NCI-H187 (cell line): Measurements from ENCODE around the gene NR4A1.

ENCODE experiments used
- DNase-seq, 2 experiments: peaks; one replicate each; lab custom pipeline; 2025; lab: John Stamatoyannopoulos, UW

The NR4A1 gene

DNA sequence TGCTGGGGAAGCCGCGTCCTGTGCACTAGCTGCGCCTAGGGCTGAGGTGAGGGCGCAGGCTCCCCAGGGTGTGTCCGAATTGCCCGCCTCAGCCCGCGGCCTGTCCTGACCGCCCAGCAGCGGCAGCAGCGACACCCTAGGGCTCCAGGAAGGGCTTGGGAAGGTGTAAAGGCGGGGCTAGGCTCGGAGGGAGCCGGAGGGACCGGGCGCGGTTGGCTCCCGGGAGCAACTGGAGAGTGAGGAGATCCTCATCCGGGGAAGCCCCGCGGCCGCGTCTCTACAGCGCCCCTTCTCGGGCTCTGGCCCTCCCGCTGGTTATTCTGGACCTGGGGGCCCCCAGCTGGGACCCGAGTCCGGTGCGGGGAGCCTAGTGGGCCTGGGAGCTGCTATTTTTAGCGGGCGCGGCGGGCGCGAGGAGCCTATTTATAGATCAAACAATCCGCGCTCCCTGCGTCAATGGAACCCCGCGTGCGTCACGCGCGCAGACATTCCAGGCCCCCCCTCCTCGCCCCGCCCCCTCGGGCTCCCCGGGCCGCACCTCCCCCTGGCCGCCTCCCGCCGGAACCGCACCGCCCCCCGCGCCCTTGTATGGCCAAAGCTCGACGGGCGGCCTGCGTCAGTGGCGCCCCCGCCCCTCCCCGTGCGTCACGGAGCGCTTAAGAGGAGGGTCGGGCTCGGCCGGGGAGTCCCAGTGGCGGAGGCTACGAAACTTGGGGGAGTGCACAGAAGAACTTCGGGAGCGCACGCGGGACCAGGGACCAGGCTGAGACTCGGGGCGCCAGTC lies at the start of gene NR4A1:
Gene NR4A1 (plus strand): TSS at position 685 of the 784 bp plus-strand sequence. CDS start 2,887 bp downstream, outside the sequence.
- DNase-seq: peak; percentile 70 to 86

- DNase-seq: no peak
These were observed 48.2 kb upstream of the NR4A1 start for GRCh38 chr12:52003016-52003550.

GRCh38 chr12:52003591-52003990 lies 47.7 kb upstream of the NR4A1 start:
- DNase-seq: no peak

DNA sequence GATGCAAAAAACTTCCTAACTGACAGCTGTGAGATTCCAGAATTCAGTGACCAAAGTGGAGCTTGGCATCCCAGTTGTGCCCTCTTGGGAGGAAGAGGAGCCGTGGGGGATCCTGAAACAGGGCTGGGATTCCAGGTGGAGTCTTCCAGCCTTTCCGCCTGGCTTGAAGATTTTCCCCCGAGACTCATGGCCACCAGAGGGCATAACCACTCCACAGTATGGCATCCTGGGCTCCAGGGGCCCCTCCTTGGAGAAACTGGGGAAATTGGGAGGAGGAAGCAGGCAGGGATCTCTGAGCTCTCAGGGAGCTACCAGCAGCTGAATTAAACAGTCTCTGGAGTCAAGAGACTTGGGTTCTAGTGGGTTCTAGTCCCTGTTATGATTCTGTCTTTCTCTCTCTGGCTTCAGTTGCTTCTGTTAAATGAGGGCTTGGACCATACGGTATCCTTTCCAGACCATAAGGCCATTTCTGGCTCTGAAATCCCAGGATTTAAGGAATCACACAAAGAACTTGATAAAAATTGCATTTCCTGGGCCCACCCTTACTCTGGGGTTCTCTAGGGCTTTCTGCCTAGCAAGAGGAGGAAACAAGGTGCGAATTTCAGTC lies 47.1 kb upstream of the NR4A1 start:
- DNase-seq: no peak

DNA sequence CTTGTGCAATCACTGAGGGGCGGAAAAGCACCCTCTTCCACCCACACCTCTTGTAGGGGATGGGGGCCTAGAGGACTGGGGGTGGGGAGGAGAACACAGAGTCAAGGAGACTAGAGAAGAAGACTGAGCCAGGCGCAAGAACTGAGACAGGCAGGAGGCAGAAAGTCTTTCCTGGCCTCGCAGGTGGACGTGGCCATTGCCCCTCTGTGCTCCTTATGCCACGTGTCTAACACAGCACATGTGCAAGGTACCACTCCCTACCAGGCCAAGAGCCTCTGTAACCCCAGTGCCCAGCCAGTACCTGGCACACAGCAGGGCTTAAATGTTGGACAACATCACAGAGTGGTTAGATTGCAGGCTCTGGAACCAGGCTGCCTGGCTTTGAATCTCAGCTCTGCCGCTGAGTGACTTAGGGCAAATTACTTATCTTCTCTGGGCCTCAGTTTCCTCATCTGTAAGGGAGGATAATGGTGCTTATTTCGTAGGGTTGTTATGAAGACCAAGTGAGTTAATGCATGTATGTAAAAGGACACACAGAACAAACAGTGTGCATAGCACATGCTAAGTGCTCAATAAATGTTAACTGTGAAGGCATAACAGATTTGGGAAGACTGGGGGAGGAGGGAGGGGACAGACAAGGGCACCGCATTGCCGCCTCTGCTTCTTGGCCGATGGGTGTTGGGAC lies 45.9 kb upstream of the NR4A1 start:
- DNase-seq: no peak

DNA sequence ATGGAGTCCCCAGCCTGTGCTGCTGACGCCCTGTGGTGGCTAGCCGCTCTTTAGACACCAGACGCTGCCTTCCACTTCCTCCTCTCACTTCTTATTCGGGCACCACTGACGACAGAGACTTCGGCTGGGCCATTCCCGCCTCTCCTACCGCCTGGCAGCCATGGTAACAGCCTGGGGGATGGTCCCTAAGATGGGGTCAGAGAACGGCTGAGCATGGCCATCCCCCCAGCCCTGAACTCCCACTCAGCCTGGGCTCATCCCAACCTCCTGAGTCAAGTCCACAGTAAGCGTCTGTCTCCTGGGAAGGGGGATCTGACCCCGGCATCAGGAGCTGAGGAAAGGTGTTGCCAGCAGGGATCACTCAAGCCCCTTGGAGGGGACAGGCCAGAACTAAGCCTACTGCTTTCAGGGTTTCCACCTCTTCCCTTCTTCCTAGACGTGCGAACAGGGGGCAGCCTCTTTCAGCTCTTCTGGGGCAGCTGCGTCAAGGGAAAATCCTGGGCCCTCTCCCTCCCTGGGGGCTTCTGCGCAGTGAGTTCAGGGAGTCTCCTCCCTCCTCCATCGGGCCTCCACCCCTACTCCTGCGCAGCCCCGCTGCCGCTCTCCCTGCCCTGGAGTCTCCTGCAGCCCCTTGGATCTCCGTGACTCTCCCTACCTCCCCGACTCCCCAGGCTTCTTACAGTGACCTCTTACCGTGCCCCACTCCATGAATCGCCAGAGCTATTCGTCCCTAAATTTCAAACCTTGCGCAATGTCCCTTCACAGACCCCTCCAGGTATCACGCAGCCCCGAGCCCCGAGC lies 45.1 kb upstream of the NR4A1 start:
- DNase-seq: no peak

- peak in 1 of 2 experiments; percentile 18 for DNase-seq
These were observed 44.5 kb upstream of the NR4A1 start, which contains the start of gene TAMALIN for GRCh38 chr12:52006726-52007157. TSS of gene TAMALIN (plus strand) at chr12:52006946. CDS start at chr12:52007020, 74 bp downstream.

GRCh38 chr12:52007158-52007921 lies 43.9 kb upstream of the NR4A1 start:
- DNase-seq: no peak

GRCh38 chr12:52007982-52008510 lies 43.2 kb upstream of the NR4A1 start:
- no peak for DNase-seq

GRCh38 chr12:52009081-52009751 lies 42.0 kb upstream of the NR4A1 start:
- DNase-seq: no peak

GRCh38 chr12:52010152-52010622 lies 41.1 kb upstream of the NR4A1 start:
- DNase-seq: no peak

- DNase-seq: no peak
These were observed 40.3 kb upstream of the NR4A1 start for GRCh38 chr12:52010692-52011601.

DNA sequence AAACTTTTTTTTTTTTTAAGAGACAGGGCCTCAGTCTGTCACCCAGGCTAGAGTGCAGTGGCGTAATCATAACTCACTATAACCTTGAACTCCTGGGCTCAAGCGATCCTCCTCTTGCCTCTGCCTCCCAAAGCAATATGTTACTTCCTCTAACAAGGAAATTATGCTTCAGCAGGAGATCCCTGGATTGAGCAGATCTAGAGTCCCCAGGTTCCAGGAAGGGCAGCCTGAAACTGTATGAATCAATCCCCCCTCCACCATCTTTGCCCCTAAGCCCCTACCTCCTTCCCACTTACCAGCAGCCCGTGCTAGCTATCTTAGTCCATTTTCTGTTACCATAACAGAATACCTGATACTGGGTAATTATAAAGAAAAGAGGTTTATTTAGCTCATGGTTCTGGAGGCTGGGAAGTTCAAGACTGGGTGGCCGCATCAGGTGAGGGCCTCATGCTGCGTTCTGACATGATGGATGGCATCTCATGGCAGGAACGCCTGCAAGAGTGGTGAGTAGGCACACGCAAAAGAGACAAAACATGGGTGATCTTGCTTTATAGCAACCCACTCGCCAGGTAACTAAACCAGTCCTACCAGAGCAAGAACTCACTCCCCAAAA lies 39.5 kb upstream of the NR4A1 start:
- DNase-seq: no peak

GRCh38 chr12:52013626-52014310 lies 37.5 kb upstream of the NR4A1 start:
- DNase-seq: no peak

DNA sequence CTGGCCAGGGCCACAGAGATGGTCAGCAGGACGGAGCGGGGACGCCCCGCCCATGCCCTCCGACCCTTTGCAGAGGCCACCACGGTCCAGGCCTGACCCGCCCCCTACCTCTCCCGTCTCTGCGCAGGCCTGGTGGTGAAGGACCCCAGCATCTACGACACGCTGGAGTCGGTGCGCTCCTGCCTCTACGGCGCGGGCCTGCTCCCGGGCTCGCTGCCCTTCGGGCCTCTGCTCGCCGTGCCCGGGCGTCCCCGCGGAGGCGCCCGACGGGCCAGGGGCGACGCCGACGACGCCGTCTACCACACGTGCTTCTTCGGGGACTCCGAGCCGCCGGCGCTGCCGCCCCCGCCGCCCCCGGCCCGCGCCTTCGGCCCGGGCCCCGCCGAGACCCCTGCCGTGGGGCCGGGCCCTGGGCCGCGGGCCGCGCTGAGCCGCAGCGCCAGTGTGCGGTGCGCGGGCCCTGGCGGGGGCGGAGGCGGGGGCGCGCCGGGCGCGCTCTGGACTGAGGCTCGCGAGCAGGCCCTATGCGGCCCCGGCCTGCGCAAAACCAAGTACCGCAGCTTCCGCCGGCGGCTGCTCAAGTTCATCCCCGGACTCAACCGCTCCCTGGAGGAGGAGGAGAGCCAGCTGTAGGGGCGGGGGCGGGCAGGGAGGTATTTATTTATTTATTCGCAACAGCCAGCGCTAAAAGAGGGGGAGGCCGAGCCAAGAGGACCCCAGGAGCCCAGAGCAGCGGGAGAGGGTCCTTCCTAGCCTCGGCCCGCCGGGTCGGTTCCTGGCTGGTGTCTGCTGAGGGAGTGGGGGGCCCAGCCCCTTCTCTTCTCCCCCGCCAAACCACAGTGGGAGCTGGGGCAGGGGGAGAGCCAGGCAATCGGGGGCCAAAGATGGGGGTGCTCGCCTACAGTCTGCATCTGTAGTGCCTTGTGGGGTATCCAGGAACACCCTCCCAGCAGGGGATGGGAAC lies 36.4 kb upstream of the NR4A1 start:
- DNase-seq: no peak

DNA sequence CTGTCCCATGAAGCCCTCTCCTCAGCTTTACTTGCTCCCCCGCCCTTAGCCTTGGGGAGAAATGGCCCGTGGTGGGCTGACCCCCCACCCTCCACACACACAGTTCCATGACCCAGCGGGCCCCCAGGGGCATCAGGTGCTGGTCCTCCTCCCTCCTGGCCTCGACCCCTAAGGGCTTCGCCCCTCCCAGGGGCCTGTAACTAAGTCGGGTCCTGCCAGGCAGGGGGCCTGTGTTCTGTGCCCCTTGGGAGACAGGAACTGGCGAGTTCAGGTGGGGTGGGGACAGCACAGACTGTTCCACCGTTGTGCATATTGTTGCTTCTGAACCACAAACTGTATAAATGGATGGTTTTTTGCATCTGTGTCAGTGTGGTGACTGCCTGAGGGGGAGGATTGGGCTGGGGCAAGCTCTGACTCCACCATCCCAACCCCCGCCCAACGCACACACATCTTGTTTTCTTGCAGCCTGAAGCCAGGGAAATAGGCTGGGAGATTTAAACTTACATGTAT lies 35.7 kb upstream of the NR4A1 start:
- DNase-seq: no peak
